GM19397 (cell line): Measurements from ENCODE around the gene NLRC5.
A peak's percentile ranks its signal among the peaks of the same experiment; 100 is the strongest.
"Not testable (repeated sequence)": the region's sequence is repeated elsewhere in the genome, so short reads cannot be mapped to it uniquely, and the experiment has no call there.

Experiments
- ATAC-seq: cut with Tn5 transposase; IDR thresholded peaks from one replicate; pipeline ENCODE4 v1.9.1; 2021; ENCODE audit warnings: mild to moderate bottlenecking, moderate library complexity; ENCODE audit not compliant: unreplicated experiment

NLRC5 gene

GRCh38 chr16:56961851-56962281, 27.5 kb upstream of the NLRC5 start, which contains the start of gene CETP:
Gene CETP, plus strand, starts transcription at chr16:56961950. Its CDS starts 30 bp downstream, at chr16:56961980.
- ATAC-seq, result no peak

DNA sequence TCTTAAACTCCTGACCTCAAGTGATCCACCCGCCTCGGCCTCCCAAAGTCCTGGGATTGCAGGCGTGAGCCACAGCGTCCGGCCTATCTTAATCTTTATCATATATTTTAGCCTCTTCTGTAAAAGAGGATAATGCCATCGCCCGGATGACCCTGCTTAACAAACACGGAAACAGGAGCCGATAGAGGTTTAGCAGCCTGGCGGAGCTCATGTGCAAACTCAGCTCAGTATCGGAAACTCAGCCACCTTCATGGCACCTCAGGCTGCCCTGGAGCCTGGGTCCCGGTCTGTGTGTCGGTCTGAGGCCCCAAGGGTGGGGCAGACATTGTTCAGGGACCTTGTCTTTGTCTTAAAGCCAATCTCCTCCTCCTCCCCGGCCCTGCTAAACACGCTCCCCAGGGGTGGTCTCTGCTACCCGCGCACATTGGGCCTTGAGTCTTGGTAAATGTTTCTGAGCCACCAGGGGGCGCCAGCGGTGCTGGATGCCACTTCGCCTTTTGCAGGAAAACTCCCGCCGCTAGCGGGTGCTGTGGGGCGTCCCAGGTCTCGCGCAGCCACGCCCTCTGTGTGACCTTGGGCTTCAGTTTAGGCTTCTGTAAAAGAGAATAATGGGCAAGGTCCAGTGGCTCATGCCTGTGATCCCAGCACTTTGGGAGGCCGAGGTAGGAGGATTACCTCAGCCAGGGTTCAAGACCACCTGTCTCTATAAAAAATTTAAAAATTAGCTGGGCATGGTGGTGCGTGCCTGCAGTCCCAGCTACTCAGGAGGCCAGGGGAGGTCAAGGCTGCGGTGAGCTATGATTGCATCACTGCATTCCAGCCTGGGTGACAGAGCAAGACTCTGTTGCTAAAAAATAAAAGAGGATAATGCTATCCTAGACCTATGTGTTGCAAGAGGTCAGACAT, 24.9 kb upstream of the NLRC5 start:
- peak; percentile 59 for ATAC-seq

GRCh38 chr16:56965149-56966092, 23.9 kb upstream of the NLRC5 start:
- ATAC-seq, result no peak

DNA sequence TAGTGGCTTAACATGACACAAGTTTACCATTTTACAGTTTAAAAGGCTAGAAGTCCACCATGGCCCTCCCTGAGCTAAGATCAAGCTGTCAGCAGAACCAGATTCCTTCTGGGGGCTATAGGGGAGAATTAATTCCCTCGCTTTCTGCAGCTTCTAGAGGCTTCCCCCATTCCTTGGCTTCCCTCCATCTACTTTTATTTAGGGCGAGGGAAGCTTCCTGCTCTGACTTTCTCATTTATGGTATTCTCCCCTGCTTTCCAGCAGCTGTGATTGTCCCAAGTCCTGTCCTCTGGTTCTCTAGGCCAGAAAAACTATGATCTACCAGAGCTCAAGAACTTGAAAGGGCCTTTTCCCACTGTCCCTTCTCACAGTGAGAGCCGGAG, 23.3 kb upstream of the NLRC5 start:
- no peak for ATAC-seq

DNA sequence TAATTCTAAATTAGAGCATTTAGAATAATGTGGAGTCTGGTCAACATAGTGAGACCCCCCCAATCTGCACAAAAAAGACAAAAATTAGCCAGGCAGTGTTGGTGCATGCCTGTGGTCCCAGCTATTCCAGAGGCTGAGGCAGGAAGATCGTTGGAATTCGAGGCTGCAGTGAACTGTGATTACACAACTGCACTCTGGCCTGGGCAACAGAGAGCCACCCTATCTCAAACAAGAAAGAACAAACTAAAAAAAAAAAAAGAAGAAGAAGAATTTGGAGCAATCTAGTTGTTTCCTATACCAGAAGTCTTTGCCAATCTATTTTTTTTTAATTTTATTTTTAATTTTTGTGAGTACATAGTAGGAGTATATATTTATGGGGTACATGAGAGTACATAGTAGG, 21.6 kb upstream of the NLRC5 start:
- ATAC-seq, result no peak

DNA sequence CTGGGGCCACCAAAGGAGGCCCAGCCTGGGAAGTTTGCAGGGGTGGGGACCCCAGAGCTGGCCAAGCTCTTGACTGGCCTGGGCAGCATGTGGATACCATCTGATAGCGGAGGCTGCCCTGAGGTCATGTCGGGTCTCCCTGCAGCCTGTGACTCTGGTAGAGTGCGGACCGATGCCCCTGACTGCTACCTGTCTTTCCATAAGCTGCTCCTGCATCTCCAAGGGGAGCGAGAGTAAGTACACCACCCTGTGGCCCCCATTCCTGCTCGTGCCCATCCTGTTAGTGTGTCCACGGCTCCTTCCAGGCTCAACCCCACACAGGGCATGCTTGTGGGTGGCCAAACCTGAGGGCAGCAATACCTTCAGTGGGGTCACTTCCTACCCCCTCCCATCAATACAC, 19.6 kb upstream of the NLRC5 start:
- ATAC-seq, result no peak

DNA sequence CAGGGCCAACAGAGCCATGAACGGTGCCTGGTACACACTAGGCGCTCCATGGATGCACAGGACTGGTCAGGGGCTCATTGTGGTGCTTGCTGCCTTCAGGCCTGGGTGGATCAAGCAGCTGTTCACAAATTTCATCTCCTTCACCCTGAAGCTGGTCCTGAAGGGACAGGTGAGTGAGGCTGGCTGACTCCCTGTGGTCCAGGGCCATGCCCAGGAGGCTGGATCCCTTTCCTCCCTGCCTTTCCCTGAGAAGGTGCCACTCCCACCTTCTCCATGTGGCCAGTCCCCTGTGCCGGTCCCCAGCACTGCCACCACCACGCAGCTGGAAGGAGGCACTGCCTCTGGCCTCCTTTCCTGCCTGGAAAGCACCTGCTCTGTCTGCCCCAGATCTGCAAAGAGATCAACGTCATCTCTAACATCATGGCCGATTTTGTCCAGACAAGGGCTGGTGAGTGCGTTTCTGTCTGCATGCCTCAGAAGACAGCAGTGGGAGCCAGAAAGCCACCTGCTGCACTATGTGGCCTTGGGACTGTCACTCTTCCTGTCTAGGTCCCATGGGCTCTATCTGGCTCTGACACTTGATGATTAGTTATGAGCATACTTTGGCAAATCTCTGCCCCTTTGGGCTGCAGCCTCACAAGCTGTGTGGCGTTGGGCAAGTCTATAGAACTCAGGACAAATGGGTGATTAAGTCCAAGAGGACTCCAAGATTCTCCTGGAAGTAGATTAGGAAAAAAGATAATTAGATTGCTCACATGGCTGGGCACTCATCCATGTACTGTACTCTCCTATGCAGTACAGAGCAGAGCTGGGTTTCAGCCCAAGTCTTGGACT, 18.2 kb upstream of the NLRC5 start:
- peak; percentile 80 for ATAC-seq

DNA sequence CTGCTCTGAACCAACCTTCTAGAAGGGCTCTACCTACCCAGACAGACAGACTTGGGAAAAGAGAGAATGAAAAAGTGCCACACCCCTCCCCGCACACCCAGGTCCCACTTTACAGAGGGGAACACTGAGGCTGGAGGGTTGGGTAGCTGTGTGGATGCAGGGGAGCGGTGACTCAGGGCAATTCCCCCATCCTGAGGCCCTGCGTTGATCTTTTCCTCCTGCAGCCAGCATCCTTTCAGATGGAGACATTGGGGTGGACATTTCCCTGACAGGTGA, 17.7 kb upstream of the NLRC5 start:
- ATAC-seq, result no peak

DNA sequence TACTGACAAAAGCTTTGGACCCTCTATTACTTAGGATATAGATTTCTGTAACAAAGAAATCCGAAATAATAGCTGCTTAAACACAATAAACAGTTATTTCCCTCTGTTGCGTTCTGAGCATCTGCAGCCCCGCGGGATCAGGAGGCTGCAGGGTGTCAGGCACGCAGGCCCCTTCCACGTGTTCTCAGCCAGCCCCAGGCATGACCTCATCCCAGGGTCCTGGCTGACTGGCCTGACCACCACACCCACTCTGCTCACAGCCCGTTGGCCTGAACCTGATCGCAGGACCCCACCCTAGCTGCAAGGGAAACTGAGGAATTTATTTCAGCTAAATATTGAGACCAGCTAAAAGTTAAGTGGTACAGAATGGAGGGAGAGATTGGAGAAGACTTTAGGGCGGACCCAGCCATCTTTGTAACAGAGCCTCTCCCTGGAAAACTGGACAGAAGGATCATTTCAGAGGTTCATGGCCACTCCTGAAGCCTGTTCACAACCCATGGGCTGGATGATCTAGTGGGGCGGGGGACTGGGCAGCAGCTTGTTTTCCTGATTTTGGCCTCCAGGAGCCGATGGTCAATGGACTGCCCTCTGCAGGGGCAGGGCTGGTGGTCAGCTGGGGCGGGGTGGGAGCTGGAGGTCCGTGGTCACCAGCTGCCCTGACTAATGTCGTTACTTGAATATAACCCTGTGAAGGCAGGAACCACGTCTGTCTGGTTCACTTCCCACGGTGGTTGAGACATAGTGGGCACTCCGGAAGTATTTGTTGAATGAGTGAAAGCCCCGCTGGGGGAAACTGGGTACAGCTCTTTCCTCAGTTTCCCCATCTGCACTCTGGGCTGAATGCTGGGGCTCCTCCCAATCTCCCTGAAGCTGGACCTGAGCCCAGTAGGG, 16.7 kb upstream of the NLRC5 start:
- no peak for ATAC-seq

- ATAC-seq, result no peak
Measured at GRCh38 chr16:56973294-56973689, 16.1 kb upstream of the NLRC5 start.

- not testable (repeated sequence) for ATAC-seq
Measured at GRCh38 chr16:56973899-56974298, 15.5 kb upstream of the NLRC5 start.

- no peak for ATAC-seq
Measured at GRCh38 chr16:56974549-56975300, 14.6 kb upstream of the NLRC5 start.

GRCh38 chr16:56975714-56976113, 13.6 kb upstream of the NLRC5 start:
- ATAC-seq, result no peak

- ATAC-seq, result no peak
Measured at GRCh38 chr16:56977216-56977615, 12.1 kb upstream of the NLRC5 start.

- no peak for ATAC-seq
Measured at GRCh38 chr16:56977823-56978430, 11.4 kb upstream of the NLRC5 start.

GRCh38 chr16:56980201-56980535, 9.2 kb upstream of the NLRC5 start:
- no peak for ATAC-seq

DNA sequence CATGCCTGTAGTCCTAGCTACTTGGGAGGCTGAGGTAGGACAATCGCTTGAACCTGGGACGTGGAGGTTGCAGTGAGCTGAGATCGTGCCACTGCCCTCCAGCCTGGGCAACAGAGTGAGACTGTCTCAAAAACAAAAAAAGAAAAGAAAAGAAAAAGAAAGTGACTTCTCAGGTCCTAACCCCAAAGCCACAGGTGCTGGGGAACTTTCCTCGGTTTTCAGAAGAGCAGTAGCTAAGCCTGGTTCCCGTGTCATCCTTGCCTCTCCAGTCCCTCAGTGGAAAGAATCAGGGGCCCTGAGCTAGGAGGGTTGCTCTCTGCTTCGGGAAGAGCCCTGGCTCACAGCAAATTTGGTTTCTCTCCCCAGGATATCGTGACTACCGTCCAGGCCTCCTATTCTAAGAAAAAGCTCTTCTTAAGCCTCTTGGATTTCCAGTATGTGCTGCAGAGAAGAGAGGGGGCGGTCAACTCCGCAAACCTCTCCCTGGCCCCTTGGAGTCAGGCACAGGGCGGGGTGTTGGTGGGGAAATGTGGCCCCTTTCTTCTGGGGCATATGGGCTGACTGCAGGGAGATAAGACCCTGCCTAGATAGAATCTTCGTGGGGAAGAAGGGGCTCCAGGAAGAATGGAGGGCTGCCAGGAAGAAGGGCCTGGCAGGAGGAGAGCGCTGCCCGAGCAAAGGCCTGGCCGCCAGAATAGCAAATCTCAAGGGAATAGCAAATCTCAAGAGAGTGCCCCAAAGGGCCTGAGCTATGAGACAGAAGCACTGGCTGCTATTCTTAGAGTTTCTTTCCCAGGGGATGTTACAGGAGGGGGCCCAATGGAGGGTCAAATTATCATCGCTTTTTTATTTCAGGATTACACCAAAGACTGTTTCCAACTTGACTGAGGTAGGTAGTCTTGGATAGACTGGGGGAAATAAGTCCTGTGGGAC, 8.3 kb upstream of the NLRC5 start:
- ATAC-seq, result no peak

- ATAC-seq, result no peak
Measured at GRCh38 chr16:56981729-56982271, 7.6 kb upstream of the NLRC5 start.
